ENCODE data around the gene CD46.

CD46 gene

GRCh38 chr1:207799989-207800648 lies 48.3 kb downstream of the CD46 start:
- no peak for DNase-seq

DNA sequence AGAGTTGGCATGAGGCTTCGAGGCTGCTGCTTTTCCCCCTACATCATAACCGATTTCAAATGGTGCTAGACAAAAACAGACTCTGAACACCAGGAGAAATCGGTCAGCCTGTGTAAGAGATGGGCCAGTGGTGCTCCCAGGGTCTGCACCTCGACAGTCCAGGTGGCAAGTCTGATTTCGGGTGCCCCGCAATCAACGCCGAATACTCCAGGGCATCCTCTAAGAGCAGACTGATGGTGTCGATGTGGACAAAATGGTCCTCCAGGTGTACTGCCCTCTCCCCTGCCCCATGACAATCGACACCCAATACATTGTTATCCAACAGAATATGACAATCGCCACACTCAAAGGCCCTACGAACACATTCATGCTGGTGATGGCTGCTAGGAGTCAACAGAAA lies 50.0 kb downstream of the CD46 start:
- DNase-seq: no peak

DNA sequence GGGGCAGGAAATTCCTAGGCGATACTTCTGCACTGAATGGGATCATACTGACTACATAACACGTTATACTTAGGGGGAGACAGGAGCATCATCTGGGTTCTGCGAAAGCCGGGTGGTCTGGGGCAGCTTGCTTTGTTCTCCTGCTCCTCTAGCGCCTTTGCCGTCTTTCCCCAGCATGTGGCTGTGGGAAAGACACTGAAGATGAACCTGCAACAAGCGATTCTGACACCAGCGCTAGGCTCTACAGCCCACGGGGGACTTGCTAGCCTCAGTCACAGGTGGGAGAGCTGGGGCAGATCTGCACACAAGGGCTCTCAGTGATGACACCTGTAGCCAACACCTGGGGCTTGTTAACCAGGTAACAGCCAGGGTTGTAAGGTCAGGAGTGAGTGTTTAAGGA lies 51.8 kb downstream of the CD46 start:
- DNase-seq: no peak

DNA sequence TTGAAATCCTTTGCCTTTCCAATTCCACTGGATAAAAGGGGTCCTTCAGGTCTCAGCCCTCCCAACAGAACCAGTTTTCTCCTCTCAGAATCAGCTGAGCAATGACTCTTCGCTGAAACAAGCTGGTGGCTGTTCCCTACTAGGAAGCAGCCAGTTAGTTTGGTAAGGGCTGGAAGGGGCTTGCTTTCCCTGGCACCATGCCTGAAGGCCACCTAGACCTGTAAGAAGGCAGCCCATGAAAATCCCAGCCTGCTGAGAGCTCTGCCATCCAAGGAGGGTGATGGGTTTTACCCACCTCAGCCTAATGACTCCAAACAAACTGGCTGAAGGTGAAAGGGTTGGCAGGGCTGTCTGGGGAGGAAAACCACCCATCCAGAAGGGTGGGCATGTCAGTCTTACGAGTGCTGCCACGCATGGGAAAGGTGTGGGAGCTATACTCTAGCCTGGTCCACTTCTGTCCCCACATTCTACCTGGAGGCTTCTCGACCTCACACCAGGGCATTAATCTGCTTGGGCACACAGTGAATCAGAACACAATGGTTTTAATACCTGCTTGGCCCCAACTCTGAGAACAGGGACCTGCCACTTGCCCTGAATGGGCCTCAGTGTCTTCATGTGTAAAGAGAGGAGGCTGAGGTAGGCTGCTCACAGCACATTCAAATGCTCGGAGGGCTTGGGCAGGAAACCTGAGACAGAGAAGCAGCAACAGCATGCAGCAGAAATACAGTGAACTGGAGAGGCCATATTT lies 53.0 kb downstream of the CD46 start:
- DNase-seq: no peak

- DNase-seq: no peak
Measured at GRCh38 chr1:207805841-207806421, 54.1 kb downstream of the CD46 start.

GRCh38 chr1:207806531-207807325 lies 54.9 kb downstream of the CD46 start:
- no peak for DNase-seq

DNA sequence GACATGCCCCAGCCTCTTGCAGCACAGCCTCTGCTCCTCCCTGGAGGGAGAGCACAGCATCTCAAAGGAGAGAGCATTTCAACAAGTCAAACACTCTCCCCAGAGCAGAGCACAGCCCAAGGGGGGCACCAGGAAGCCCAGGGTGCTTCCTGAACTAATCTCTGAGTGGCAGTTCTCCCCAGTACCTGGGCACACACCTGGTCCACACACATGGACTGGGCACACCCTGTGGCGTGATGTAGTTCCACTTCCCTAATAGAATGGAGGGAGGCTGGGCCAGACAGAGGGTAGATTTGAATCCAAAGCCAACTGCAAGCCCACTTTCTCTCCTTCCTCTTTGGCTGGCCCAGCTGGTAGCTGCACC lies 55.5 kb downstream of the CD46 start:
- no peak for DNase-seq

- DNase-seq: no peak
Measured at GRCh38 chr1:207807690-207808321, 56.0 kb downstream of the CD46 start.

GRCh38 chr1:207808322-207808705 lies 56.5 kb downstream of the CD46 start:
- DNase-seq: peak; percentile 7

DNA sequence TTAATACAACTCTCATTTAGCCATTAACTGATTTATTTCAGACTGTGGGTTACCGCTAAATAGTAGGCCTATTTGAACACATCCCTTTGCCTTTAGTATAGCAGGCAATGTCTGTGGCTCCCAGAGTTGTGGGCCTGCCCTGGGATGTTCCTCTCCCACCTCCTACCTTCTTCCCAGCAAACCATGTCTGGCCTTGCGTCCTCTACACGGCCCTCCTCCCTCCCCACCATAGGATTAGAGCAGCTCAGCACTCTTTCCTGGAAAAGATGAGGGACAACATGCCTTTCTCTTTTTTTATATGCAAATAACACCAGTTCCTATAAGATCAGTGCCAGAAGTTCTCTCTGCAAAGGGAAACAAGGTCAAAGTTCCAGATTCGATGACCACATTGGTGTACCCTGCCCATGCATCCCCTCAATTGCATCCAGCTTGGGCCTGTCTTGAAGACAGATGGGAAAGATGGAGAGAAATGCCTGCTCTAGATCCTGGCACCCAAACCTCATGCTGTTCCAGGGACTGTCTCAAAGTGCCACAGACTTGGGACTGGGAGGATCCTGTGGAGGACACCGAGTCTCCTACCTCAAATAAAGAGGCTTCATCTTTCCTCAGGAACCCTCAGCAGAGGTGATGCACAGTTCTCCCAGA lies 57.2 kb downstream of the CD46 start:
- DNase-seq: no peak

GRCh38 chr1:207810173-207810572 lies 58.3 kb downstream of the CD46 start:
- no peak for DNase-seq

- DNase-seq: no peak
Measured at GRCh38 chr1:207810606-207811295, 58.9 kb downstream of the CD46 start.

DNA sequence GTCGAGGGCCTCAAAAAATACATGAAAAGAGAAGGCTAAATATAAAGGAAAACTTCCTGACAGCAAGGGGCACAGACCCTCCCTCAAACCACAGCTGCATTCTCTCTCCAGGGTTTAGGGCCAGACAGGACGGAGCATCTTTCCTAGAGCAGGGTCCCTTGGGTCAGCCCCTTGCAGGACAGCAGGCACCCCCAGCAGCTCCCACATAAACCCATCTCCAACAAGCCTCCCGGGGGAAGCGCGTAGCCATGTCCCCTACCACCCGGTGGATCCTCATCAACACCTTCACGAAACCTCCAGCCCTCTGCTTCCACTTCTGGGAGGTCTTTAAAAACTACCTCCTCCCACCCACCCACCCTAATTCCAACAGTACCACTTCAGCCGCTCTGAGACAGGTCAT lies 59.5 kb downstream of the CD46 start:
- no peak for DNase-seq

DNA sequence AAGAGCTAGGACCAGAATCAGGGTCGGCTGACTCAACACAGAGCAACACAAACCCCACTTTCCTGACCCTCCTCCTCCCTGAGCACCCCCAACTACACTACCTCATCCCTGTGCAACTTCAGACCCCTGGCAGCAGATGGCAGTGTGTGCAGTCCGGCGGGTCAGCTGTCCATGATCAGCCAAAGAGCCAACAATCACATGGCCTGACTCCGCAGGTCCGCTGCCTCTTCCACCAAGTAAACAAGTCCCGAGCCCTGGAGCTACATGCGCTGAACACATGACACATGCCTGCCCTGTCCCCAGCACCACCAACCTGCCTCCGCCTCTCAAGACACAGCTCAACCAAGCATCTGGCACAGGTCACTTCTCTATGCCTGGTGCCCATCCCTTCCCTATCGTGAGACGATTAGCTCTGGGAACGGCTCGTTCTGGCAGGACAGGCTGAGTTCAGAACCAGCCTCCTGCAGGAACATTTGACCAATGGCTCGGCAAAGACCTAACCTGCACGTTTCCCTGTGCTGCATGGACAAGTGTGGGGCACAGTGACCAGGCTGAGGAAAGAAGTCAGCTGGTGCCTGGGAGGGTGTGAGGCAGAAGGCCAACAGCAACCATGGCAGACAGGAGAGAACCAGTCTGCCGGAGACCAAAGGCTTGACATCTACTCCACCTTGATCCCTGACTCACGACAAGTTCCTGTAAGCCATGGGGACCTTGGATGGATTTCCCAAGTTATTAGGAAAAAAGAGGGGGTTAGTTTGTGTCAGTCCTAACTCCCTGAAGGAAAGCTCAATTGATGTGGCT lies 60.3 kb downstream of the CD46 start:
- DNase-seq: no peak

DNA sequence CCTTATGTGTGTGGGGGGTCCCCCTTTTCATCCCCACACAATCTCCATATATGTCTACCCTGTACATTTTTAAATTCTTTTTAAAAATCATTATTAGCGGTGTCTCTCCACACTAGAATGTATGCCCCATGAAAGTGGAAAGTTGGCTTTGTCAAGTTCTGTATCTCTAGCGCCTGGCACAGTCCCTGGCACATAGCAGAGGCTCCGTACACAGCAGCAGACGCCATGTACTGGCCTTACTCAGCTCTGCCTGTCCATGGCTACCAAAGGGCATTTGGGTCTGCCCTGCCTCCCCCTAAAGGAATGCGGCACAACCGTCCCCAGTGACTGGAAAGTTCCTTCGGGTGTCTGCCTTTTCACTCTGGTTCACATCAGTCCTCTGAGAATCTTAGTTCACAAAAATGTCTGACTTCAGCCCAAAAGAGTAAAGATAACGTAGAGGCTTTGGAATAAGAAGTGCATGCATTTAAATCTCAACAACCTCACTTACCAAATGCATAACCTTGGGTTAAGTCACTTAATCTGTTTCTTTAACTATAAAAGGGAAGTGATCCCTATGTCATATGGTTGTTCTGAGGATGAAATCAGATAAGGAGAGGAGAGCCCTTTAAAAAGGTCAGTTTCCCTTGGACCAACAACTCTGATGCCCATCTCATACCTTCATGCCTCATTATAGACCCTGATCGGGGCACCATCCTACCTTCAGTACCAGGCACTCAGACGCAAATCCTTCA lies 61.1 kb downstream of the CD46 start:
- DNase-seq: no peak

DNA sequence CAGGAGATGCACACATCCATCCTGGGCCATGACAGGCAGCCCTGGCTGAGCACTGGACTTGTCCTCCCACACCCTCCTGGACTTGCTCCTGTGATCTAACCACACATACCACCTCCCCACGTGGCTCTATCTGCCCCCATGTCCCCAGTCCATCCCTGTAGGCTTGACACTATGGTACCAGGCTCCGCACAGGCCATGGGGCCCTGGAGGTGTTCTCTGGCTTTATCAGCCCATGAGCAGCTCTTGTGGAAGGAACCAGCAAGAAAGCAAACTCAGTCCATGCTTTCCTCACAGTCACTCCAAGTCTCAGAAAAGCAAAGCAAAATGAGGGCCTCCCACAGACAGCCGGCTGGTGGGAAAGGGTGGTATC lies 61.6 kb downstream of the CD46 start:
- no peak for DNase-seq

GRCh38 chr1:207813946-207814345 lies 62.1 kb downstream of the CD46 start:
- DNase-seq: no peak

DNA sequence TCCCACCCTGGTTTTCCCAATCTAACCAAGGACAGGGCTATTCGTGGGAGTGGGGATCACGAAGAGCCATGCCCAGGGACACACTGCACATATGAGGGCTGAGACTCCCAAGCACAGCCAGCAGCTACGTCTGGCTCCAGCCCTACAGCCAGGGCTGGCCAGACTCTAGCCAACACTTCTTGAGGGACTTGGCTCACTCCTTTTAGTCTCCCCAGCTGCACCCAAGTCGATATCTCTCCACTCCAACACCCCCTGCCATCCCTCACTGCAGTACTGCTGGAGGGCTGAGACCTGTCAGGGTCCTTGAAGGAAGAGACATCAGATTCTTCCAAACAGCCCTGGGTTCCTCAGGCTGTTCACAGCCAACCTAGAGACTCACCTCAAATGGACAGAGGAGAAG lies 62.6 kb downstream of the CD46 start:
- DNase-seq: no peak

DNA sequence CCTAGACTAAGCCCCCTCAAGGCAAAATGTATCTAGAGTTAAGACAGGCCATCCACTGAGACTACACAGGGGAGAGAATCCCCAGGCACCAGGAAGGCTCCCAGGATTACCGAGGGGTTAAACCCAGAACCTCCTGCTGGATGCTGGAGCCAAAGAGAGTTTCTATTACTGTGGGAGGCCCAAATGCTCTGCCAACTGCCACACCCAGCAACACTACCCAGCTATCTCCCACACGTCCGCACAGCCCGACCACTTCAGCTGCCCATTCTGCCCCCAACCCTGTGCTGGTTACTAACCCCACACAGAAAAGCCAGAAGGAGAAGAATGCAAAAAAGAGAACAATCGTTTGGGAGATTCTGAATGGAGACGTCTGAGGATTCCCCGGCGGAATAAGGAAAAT lies 63.6 kb downstream of the CD46 start:
- DNase-seq: no peak

DNA sequence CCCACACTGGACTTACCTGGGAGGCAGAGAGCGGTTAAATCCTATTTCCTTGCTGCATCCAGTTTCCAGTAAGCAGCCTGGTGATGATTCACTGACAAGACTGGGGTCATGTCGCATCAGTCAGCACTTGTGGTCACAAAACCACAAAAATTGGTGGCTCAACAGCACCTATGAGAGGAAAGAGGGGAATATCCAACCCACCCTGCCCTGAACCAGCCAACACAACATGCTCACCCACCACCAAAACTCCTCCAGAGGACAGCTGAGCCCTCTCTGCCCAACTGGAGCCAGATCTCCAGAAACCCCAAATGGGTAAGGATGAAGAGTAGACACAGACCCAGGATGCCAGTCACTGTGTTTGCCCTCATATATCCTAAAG lies 64.0 kb downstream of the CD46 start:
- no peak for DNase-seq

DNA sequence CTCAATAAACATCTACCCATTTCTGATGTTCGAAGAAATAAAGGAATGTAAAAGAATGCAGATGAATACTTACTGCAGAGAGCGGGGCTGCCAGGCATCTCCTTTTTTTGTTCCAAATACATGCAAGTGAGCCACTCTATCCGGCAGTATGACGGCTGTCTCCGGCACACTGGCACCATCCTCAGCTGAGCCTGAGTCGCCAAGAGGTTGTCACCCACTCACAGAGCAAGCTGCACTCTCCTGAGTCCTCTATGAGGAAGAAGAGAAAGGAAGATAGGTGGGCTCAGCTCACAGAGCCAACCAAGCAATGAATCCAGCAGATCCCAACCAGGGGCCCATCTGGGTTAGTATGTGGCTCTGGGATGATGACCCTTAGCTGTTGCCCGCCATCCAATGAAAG lies 65.3 kb downstream of the CD46 start:
- DNase-seq: no peak
